RWPE1 (cell line): ENCODE results near the gene GMFB.
"Not testable (repeated sequence)": the region's sequence is repeated elsewhere in the genome, so short reads cannot be mapped to it uniquely, and the experiment has no call there.

Experiments
- CTCF ChIA-PET: fragments of 350-600 bp; sonication (Branson Sonifier 250); formaldehyde crosslinking; extraction: SDS; loops from one replicate; lab custom pipeline; 2021; lab: Yijun Ruan, JAX
- POLR2A ChIA-PET: fragments of 400-600 bp; formaldehyde crosslinking; extraction: SDS; loops from one replicate; lab custom pipeline; 2020; ENCODE audit warnings: antibody characterized with exemption; ENCODE audit not compliant: low non-redundant PET; lab: Yijun Ruan, JAX
- DNase-seq: peaks from one replicate; pipeline ENCODE4 v3.0.0; 2012; ENCODE audit warnings: low spot score
- H3K27ac ChIP-seq: fragments of 450-650 bp; 2 replicates; pipeline ENCODE4 v1.5.1; 2017
- CTCF ChIP-seq: fragments of 450-650 bp; conservative IDR thresholded peaks from 2 replicates; pipeline ENCODE4 v1.5.1; 2017; ENCODE audit warnings: low read depth, mild to moderate bottlenecking

GMFB gene

GRCh38 chr14:54462048-54462447 lies 26.7 kb downstream of the GMFB start:
- H3K27ac ChIP-seq, result peak overlapping the region; percentile 77
- ChIA-PET POLR2A (no interaction called here), CTCF (interaction anchor here (0.8 to 1.7 kb wide), 3 partner anchors 12 to 25 kb away, joined by 3 to 6 read pairs (median 5); no protein-coding TSS in a partner anchor)
- peak; percentile 58 for DNase-seq
- TF ChIP-seq CTCF, result no peak

GRCh38 chr14:54459106-54459505 lies 29.7 kb downstream of the GMFB start:
- POLR2A ChIA-PET, result no interaction called here
- CTCF ChIA-PET, result interaction anchor here (0.7 kb wide), 2 partner anchors 153 to 630 kb away, joined by 3 read pairs; no protein-coding TSS in a partner anchor
- TF ChIP-seq CTCF, result no peak

GRCh38 chr14:54458536-54458935 lies 30.2 kb downstream of the GMFB start:
- H3K27ac ChIP-seq, POLR2A ChIA-PET, DNase-seq: not testable (repeated sequence)
- CTCF ChIA-PET, result interaction anchor here (0.6 to 0.7 kb wide), 2 partner anchors 31 to 152 kb away, joined by 3 read pairs; no protein-coding TSS in a partner anchor

More at GRCh38 chr14:54459106-54459505, 29.7 kb downstream of the GMFB start:
- no peak overlapping the region for H3K27ac ChIP-seq
- no peak for DNase-seq

GRCh38 chr14:54457609-54457996 lies 31.2 kb downstream of the GMFB start:
- no peak for TF ChIP-seq CTCF
- ChIA-PET POLR2A (interaction anchor here (0.7 kb wide), 1 partner anchor 33 kb away, joined by 5 read pairs; no protein-coding TSS in a partner anchor), CTCF (interaction anchor here (1.0 kb wide), 1 partner anchor 11 kb away, joined by 5 read pairs; no protein-coding TSS in a partner anchor)
- no peak overlapping the region for H3K27ac ChIP-seq
- DNase-seq, result no peak

GRCh38 chr14:54456820-54457608 lies 31.8 kb downstream of the GMFB start:
- POLR2A ChIA-PET, result interaction anchor here (0.7 kb wide), 1 partner anchor 34 kb away, joined by 5 read pairs; no protein-coding TSS in a partner anchor
- CTCF ChIA-PET, result interaction anchor here (0.7 to 1.0 kb wide), 2 partner anchors 11 to 62 kb away, joined by 3 to 5 read pairs; no protein-coding TSS in a partner anchor
- not testable (repeated sequence) for DNase-seq
- H3K27ac ChIP-seq, result peak overlapping the region; percentile 47; the same call in 1 of the 2 replicates

- peak overlapping the region; percentile 34; the same call in 1 of the 2 replicates for H3K27ac ChIP-seq
- DNase-seq, result no peak
- POLR2A ChIA-PET, result interaction anchor here (0.6 kb wide), 1 partner anchor 33 kb away, joined by 4 read pairs; no protein-coding TSS in a partner anchor
- no peak for TF ChIP-seq CTCF
- CTCF ChIA-PET, result interaction anchor here (0.6 kb wide), 1 partner anchor 28 kb away, joined by 3 read pairs; no protein-coding TSS in a partner anchor
Measured at GRCh38 chr14:54455363-54455762, 33.4 kb downstream of the GMFB start.

GRCh38 chr14:54453990-54454389 lies 34.8 kb downstream of the GMFB start:
- DNase-seq, result peak; percentile 58
- POLR2A ChIA-PET, CTCF ChIA-PET: not testable (repeated sequence)
- H3K27ac ChIP-seq, result peak overlapping the region; percentile 85

GRCh38 chr14:54453252-54453651 lies 35.5 kb downstream of the GMFB start:
- H3K27ac ChIP-seq, result peak overlapping the region; percentile 85
- DNase-seq, result peak; percentile 21
- POLR2A ChIA-PET, result no interaction called here
- CTCF ChIA-PET, result no interaction called here
- no peak for TF ChIP-seq CTCF
